HG03575 (cell line): ENCODE measurements around the gene AKR1D1.
"Not testable (repeated sequence)": the region's sequence is repeated elsewhere in the genome, so short reads cannot be mapped to it uniquely, and the experiment has no call there.

Experiments used
- ATAC-seq: cut with Tn5 transposase; IDR thresholded peaks from one replicate; pipeline ENCODE4 v1.9.1; 2021; ENCODE audit not compliant: unreplicated experiment, insufficient number of reproducible peaks, low FRiP score; ENCODE audit errors: extremely low read depth

AKR1D1 gene

DNA sequence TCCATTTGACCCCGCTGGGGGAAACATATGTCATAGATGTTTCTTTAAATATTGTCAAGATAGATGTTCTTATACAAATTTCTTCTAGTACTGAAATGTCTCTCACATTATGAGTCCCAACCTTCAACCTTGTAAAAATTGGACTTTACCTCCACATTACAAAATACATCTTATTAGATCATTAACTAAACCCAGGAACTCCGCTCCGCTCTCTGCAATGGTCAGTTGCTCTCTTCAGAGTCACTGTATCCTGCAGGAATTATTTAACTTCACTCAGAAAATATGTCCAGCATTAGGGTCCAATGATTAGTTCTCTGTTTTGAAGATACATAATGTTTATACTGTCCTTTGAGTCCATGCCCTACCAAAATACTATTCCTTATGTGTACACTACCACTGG, 8.5 kb upstream of the AKR1D1 start:
- ATAC-seq = no peak

DNA sequence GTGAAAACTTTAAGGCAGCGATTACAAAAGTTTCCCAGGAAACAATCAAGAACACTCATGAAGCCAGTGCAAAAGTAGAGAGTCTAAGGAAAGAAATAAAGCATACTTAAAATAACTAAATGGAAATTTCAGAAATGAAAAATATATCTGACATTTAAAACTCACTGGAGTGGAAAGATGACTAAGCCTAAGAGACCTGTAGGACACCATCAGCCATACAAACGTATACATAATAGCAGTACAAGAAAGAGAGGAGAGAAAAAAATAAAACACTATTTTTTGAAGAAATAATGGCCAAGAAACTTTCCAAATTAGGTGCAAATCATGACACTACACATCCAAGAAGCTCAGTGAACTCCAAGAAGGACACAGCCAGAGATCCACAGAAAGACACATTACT, 5.4 kb upstream of the AKR1D1 start:
- ATAC-seq = no peak

DNA sequence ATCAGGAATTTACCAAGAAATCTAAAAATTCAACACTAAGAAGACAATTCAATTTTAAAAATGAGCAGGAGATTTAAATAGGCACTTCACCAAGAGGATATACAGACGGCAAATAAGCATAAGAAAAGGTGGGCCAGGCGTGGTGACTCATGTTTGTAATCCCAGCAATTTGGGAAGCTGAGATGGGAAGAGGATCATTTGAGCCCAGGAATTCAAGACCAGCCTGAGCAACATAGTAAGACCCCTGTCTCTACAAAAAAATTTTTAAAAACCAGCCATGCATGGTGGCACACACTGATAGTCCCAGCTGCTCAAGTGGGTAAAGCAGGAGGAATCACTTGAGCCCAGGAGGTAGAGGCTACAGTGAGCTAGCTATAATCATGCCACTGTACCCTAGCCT, 3.5 kb upstream of the AKR1D1 start:
- no peak for ATAC-seq

DNA sequence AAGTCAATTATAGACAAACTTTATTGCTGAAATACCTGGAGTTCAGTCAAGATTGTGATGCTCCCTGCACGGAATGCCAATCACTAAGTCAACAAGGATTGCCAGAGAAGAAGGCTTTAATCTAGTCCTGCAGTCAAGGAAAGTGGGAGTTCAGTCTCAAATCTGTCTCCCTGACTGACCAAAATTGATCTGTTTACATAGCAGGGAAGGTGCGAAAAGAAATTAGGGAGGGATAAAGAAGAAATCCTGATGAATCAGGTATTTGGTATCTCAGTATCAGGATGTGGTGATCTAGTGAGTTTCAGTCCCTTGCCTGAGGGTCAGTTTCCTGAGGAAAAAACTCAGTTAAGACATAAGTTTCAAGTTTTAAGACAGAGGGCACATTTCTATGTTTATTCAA, 2.1 kb upstream of the AKR1D1 start:
- no peak for ATAC-seq

DNA sequence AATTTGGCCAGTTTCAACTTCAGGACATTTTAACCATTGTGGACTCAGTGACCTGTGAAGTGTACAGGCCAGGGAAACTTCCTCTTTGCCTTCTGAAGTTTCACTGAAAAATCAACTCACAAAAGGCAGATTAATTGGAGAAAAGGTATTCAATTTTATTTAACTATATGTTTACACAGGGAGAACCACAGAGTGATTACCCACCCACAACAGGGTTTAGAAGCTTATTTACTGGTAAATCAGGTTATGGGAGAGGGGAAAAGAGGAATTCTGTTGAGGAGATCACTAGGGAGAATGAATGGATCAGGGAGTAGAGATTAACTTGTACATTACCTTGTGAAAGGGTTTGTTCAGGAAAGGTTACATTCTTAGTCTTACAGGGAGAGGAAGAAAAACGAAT, 1.7 kb upstream of the AKR1D1 start:
- ATAC-seq = no peak

DNA sequence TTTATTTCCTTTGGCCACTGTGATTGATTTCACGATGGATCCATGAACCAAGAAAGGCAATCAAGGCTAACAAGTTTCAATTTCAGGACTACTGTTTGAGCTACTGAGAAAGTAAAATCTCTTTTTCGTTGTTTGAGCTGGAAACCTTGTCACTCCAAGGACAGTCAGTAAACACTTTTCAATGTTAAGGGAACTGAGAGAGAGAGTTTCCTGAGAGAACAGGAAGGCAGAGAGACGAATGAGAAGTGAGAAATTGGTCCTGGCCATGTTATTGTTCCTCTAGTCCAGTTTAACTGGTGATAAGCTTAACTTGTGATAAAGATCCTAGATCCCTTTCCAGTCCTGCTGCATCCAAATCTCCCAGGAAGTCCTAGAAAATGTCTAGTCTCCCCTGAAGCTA, 909 bp upstream of the AKR1D1 start:
- ATAC-seq = no peak

DNA sequence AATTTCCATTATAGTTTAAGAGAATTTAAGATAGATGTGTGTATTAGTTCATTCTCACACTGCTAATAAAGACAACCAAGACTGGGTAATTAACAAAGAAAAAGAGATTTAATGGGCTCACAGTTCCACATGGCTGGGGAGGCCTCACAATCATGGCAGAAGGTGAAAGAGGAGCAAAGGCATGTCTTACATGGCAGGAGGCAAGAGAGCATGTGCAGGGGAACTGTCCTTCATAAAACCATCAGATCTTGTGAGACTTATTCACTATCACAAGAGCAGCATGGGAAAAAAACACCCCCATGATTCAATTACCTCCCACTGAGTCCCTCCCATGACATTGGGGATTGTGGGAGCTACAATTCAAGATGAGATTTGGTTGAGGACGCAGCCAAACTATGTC, 473 bp upstream of the AKR1D1 start:
- ATAC-seq = not testable (repeated sequence)

DNA sequence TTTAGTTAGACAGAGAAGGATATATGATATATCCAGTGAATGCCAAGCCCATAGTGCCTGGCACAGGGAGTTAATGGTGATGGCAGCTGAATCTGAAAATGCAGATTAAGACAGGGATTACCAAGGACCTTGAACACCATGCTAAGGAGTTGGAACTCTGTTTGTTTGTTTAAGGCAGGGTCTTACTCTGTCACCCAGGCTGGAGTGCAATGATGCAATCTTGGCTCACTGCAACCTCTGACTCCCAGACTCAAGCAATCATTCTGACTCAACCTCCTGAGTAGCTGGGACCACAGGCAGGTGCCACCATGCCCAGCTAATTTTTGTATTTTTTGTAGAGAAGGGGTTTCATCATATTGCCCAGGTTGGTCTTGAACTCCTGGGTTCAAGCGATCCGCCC, 1.6 kb downstream of the AKR1D1 start:
- ATAC-seq = no peak

DNA sequence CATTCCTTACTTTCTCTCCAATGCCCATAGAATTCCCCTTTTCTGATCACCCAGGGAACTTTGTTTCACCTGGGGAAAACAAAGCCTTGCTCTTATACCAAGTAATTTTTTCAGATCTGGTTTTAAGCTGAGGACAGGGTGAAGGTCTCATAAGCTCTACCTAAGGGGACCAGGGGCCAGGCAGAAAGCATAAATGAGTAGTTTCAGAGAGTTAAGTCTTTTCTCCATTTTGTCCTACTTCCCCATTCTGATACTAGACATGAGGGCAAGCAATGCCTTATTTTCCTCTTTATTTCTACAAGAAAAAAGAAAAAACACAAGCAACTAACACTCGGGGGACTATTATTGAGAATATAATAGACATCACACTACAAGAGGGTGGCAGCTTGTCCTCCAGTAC, 2.9 kb downstream of the AKR1D1 start:
- no peak for ATAC-seq

DNA sequence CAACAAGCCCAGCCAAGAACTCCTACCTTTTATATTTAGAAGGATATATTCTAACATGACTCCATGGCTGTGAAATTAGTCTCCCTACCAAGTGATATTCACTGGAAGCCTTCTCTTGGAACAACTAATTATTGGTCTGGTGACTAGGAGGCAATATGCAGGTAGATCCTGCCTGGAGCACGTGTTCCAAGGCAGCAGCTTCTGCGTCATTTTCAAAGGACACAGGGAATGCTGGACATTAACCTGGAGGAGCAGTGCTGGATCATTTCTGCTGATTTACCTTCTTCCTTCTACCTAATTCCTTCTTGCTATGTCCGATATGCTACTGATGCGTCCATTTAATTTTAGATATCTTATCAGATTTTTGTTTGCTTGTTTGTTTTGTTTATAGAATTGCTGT, 5.6 kb downstream of the AKR1D1 start:
- no peak for ATAC-seq

DNA sequence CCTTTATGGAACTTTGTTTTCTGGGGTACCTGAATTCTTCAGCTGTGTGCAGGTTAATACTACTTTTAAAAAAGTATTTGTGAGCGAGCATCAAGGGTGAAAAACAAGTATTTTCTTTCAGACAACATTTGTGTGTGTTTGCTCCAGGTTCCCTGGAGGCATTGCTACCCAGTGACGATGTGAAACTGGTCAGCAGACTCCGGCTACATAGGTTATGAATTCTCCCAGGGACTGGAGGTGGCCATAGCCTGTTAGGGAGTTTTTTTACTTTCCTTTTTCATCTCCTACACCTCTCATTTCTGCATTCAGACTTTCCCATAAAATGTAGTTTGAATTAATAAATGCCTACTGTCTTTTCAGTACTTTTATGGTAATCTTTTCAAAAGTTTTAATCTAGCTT, 7.6 kb downstream of the AKR1D1 start:
- ATAC-seq = no peak

DNA sequence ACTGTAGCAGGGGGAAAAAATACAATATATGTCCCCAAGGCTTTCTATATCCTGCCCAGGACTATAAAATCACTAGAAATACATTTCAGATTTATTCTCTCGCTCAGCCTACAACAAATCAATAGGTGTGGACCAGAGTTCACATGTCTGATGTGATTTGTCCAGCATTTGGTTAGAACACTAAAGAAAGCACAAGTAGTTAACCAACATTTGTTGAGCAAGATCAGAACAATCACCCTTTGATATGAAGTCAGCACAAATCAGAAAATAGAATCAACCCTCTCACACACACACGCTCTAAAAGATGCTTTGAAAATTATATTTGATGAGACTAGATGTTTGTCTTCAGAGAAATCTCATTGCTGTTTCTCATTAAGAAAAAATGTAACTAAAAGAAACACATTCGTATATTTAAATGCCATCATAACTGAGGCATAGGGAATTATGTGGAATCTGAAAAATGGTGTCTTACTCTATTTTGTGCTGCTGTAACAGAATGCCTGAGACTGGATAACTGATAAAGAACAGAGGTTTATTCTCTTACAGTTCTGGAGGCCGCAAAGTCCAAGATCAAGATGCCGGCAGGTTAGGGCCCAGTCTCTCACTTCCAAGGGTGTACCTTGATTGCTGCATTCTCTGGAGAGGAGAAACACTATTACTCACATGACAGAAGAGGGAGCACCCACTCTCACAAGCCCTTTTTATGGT, 10.5 kb downstream of the AKR1D1 start:
- ATAC-seq = no peak

DNA sequence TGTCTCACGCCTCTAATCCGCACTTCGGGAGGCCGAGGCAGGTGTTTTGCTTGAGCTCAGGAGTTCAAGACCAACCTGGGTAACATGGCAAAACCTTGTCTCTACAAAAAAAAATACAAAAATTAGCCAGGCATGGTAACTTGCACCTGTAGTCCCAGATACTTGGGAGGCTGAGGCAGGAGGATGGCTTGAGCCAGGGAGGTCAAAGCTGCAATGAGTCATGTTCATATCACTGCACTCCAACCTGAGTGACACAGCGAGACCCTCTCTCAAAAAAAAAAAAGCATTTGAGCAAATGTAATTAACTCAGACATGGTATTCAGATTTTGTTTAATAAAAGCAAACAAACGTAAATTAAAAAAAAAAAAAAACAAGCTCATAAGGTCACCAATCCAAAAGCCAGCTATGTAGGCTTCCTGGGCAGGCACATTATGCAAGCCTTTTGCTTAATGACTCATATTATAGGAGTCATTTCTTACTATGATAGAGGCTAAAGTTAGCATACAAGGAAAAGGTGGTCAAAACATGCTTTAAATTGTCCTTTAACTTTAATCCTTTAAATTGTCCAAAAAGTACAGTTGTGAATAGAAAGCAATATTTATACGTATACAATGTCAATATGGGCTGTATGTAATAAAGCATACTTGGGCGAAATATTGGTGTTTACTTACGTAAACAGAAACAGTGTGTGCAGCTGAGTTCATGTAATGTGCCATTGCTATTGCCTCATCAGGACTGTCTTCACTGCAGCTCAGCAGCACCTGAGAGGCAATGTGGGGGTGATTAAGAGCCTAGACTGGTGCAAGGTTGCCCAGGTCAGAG, 13.0 kb downstream of the AKR1D1 start:
- no peak for ATAC-seq

DNA sequence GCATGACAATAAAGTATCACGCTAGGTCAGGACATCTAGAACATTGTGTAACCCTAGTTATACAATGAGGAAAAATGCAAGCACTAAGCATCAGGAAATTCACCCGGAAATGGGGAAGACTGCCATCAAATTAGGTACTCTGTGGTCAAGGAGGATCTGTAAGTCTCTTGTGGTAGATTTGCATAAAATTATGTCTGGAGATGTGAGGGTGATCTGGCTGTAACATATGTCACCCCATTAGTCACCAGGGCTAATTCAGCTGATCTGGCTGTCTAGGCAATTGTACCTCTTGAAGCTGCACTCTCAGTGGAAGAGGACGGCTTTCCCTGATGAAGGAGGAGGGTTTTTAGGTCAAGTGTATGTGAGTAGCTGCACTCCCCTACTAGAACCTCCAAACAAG, 14.8 kb downstream of the AKR1D1 start:
- no peak for ATAC-seq

DNA sequence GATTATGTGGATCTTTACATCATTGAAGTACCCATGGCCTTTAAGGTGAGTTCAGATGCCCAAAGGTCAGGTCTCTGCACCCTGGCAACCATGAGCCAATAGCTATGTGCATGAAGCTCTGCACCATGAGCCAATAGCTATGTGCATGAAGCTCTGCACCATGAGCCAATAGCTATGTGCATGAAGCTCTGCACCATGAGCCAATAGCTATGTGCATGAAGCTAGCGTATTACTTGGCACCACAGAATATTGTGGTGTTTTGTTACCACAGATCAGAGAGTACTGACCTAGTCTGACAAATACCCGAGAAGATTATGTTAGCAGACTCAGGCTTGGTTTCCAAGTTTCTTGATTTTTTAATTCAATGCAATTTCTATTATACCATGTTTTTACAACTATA, 15.6 kb downstream of the AKR1D1 start:
- ATAC-seq = not testable (repeated sequence)

DNA sequence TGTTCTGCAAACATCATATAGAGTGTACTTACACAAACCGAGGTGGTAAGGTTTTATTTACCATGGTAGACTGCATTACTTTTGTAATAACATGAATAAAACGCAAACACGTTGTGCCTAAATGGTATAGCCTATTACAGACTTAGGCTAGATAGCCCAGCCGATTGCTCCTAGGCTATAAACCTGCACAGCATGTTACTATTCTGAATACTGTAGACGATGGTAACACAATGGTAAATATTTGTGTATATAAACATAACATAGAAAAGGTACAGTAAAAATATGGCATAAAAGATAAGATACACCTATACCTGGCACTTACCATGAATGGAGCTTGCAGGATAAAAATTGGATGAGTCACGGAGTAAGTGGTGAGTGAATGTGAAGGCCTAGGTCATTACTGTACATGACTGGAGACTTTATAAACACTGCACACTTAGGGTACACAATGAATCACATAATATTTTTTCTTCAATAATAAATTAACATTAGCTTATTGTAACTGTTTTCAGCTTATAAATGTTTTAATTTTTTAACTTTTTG, 16.3 kb downstream of the AKR1D1 start:
- no peak for ATAC-seq

DNA sequence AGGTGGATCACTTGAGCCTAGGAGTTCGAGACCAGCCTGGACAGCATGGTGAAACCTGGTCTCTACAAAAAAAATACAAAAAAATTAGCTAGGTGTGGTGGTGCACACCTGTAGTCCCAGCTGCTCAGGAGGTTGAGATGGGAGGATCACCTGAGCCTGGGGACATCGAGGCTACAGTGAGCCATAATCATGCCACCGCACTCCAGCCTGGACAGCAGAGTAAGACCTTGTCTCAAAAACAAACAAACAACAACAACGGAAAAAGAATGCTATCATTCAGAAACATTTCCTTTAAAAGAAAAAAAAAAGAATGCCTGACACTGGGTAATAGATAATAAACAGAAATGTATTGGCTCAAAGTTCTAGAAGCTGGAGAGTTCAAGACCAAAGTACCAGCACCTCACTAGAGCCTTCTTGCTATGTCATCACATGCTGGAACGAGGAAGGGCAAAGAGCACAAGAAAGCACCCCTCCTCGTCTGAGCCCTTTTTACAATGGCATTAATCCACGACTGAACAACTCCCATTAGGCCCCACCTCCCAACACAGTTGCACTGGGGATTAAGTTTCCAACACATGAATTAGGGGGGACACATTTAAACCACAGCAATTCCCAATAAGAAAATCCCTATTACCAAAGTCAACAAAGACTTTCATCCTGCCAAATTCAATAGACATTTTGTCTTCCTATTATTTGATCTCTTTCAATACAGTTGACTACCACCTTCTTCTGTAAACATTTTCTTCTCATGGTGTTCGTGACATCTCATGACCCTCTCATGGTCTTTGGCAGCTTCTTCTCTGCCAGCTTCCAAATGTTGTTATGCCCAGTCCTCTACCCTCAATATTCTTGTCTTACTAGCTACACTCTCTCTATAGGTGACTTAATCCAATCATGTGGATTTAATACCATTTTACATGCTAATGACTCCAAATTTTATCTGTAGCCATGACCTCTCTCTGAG, 20.0 kb downstream of the AKR1D1 start:
- ATAC-seq = no peak

DNA sequence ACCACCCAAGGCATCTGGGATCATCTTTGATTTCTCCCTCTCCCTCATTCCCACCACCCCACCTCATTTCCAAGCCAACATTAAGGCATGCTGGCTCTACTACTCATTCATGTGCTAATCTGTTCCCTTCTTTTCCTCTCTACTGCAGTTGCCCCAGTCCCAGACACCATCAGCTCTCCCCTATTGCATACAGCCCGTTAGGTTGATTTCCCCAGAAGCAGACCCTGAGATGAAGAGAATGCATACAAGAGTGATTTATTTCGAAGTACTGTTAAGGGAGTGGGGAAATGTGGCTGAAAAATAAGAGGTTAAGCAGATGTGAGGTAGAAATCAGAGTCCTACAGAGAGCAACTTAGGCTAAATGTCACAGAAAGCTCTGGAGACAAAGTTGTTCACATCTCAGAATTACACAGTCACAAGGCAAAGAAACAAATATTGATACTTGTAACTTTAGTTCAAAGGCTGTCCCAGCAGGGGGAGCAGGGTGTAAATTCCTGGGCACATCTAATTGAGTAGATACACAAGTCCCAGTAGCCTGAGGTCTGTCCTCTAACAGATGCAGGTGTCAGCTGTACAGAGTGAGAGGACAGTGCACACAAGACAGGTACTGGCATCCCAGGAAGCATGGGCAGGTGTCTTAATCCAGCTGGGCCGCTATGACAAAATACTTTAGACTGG, 20.9 kb downstream of the AKR1D1 start:
- ATAC-seq = no peak

DNA sequence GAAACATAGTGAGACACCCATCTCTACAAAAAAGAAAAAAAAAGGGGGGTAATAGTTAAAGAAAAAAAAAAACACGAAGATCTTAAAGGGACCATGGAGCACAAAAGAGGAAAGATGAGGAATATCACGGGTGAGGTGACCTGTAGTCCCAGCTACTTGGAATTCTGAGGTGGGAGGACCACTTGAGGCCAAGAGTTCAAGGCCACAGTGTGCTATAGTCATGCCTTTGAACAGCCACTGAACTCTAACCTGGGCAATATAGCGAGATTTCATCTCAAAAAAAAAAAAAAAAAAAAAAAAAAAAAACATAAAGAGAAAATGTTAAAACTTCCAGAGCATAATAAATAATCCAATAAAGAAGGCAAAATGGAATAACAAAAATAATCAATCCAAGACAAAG, 23.6 kb downstream of the AKR1D1 start:
- ATAC-seq = no peak
